Keratinocyte (primary cell): ENCODE data around the gene JPT2.

Experiments used
- CTCF ChIP-seq, 3 experiments: IDR thresholded peaks in 1 of 3; conservative IDR thresholded peaks in 1 of 3; optimal IDR thresholded peaks in 1 of 3; 2 replicates in 2 of 3; 3 replicates in 1 of 3; pipeline versions ENCODE3 to v1.5.1; 2011; ENCODE audit warnings: low read length in 3 of 3, mild to moderate bottlenecking in 3 of 3, moderate library complexity in 2 of 3, control low read depth in 1 of 3, inconsistent platforms in 1 of 3; ENCODE audit not compliant: insufficient read depth in 2 of 3; ENCODE audit errors: extremely low read depth in 1 of 3
- EZH2 ChIP-seq: IDR thresholded peaks from one replicate; pipeline ENCODE4 v1.6.1; 2012; ENCODE audit warnings: inconsistent platforms, mild to moderate bottlenecking, low read length, moderate library complexity

DNA sequence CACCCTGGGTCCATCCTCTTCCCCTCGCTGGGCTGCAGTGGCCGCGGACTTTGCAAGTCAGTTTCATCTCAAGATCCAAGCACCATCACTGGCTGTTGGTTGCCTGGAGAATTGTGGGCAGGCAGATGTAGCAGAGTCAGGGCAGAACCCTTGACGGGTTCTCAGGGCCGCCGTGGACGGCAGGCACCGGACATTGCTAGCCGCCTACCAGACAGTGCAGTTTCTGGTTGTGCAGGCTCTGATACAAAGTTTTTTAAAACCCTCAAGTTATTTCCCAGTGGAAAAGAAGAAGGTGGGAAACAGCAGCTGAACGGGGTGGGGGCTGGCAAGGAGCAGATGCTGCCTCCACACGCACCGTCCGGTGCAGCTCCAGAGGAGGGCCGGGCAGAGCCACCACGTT is 31.3 kb downstream of the JPT2 start:
- no peak for TF ChIP-seq CTCF (optimal IDR thresholded peaks at IDR 0.05 in 1 of 3, IDR thresholded peaks at IDR 0.05 in 1 of 3, conservative IDR thresholded peaks at IDR 0.05 in 1 of 3; ENCODE audit: extremely low read depth in 1 of 3, insufficient read depth in 2 of 3, low read length in 3 of 3)
- TF ChIP-seq EZH2 = no peak
